Mucosa of stomach (tissue), 1 donor: ENCODE measurements around the gene OR51E2.

Experiments used
- H3K27me3 ChIP-seq: one replicate; pipeline ENCODE4 v1.7.0; 2013; ENCODE audit warnings: mild to moderate bottlenecking, low read length; ENCODE audit not compliant: control insufficient read depth, insufficient read depth
- H3K36me3 ChIP-seq: one replicate; pipeline ENCODE4 v1.7.0; 2013; ENCODE audit warnings: low read length; ENCODE audit not compliant: control insufficient read depth, insufficient read depth
- H3K4me1 ChIP-seq: one replicate; pipeline ENCODE4 v1.7.0; 2013; ENCODE audit warnings: mild to moderate bottlenecking, low read length; ENCODE audit not compliant: control insufficient read depth, insufficient read depth
- H3K4me3 ChIP-seq: one replicate; pipeline ENCODE4 v1.7.0; 2013; ENCODE audit warnings: low read length
- H3K9ac ChIP-seq: one replicate; pipeline ENCODE4 v1.7.0; 2013; ENCODE audit warnings: mild to moderate bottlenecking, low read length, moderate library complexity
- H3K9me3 ChIP-seq: one replicate; pipeline ENCODE4 v1.7.0; 2013; ENCODE audit warnings: mild to moderate bottlenecking, low read length, moderate library complexity; ENCODE audit not compliant: control insufficient read depth
- donor health status: Pancreatic carcinoma.

OR51E2 gene

DNA sequence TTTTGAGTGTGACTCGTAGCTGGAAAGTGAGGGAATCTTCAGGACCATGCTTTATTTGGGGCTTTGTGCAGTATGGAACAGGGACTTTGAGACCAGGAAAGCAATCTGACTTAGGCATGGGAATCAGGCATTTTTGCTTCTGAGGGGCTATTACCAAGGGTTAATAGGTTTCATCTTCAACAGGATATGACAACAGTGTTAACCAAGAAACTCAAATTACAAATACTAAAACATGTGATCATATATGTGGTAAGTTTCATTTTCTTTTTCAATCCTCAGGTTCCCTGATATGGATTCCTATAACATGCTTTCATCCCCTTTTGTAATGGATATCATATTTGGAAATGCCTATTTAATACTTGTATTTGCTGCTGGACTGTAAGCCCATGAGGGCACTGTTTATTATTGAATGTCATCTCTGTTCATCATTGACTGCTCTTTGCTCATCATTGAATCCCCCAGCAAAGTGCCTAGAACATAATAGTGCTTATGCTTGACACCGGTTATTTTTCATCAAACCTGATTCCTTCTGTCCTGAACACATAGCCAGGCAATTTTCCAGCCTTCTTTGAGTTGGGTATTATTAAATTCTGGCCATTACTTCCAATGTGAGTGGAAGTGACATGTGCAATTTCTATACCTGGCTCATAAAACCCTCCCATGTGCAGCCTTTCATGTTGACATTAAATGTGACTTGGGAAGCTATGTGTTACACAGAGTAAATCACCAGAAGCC, 42.9 kb downstream of the OR51E2 start:
- no peaks in the 10 kb centered on the region for H3K36me3 ChIP-seq
- H3K27me3 ChIP-seq: no peaks in the 10 kb centered on the region
- H3K4me1 ChIP-seq: no peaks in the 10 kb centered on the region
- H3K4me3 ChIP-seq: no peak overlapping the region
- no peaks in the 10 kb centered on the region for H3K9me3 ChIP-seq
- no peak overlapping the region for H3K9ac ChIP-seq

DNA sequence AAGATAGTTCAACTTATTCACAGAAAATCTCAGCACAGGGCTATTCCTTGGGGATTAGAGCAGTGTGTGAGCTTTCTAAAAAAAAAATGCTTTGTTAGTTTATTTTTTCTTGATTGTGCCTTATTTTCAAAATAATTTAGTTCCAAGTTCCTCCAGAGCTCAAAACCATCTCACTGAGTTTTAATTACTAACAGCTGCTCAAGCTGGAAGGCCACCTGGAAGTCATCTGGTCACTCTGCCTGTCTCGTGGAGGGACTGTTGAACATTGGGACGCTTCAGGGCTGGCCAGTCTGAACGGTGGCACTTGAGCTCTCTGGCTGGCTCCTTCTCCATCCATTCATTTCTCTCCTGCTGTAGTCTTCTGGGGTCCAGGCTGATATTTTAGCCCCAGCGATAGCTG, 49.9 kb downstream of the OR51E2 start:
- Histone ChIP-seq H3K9ac (no peak overlapping the region), H3K4me1 (no peaks in the 10 kb centered on the region), H3K27me3 (no peaks in the 10 kb centered on the region), H3K9me3 (no peaks in the 10 kb centered on the region), H3K4me3 (no peak overlapping the region), H3K36me3 (no peaks in the 10 kb centered on the region)

DNA sequence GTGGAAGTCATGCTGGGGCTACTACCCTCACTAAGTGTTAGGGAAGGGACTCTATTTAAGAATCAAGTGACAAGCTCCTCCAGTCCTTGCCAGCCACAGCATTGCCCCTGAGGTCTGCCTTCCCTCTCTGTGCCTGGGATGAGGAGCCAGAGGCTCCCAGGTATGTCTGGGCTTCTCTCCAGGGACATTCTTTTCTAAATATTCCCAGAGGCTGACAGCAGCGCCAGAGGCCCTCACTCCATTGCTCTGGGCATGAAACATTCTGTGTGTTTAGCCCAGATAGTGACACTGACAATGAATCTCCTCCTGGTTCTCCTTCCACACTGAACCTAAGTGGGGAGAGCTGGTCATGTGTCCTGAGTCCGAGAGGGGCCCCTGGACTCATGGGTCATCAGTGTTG, 51.7 kb downstream of the OR51E2 start:
- H3K4me3 ChIP-seq: no peak overlapping the region
- no peaks in the 10 kb centered on the region for H3K4me1 ChIP-seq
- H3K9ac ChIP-seq: no peak overlapping the region
- no peaks in the 10 kb centered on the region for H3K27me3 ChIP-seq
- H3K9me3 ChIP-seq: no peaks in the 10 kb centered on the region
- H3K36me3 ChIP-seq: no peaks in the 10 kb centered on the region

DNA sequence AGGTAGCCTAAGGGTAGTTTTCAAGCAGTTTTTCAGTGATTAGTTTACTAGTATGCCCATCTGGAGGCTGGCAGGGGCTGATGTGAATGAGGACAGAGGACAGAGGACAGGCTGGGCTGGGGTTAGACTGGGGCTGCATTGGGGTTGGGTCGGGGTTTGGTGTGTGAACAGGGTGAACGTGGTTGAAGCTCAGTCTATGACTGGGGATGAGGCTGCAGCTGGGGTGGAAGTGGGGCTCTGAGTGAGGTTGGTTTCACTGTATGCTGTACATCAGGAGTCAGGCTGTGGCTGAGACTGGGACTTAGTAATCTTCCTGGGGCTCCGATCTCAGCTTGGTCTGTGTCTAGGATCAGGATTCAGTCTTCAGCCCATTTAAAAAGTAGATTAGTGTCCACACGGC, 53.4 kb downstream of the OR51E2 start:
- Histone ChIP-seq H3K36me3 (no peaks in the 10 kb centered on the region), H3K9ac (no peak overlapping the region), H3K4me3 (no peak overlapping the region), H3K4me1 (no peaks in the 10 kb centered on the region), H3K27me3 (no peaks in the 10 kb centered on the region), H3K9me3 (no peaks in the 10 kb centered on the region)

GRCh38 chr11:4643682-4644081, 54.0 kb downstream of the OR51E2 start, which contains the start of gene OR51E1:
Gene OR51E1 (plus strand): TSS chr11:4643982. CDS start chr11:4652527, 8,545 bp downstream.
- H3K9me3 ChIP-seq: no peaks in the 10 kb centered on the region
- no peak within 1 kb of the TSS for H3K9ac ChIP-seq
- H3K4me1 ChIP-seq: no peaks in the 10 kb centered on the region
- H3K4me3 ChIP-seq: no peak within 1 kb of the TSS
- H3K36me3 ChIP-seq: no peaks in the 10 kb centered on the region
- no peaks in the 10 kb centered on the region for H3K27me3 ChIP-seq

GRCh38 chr11:4643076-4643475, 54.6 kb downstream of the OR51E2 start:
- H3K4me3 ChIP-seq: no peak overlapping the region
- H3K9ac ChIP-seq: no peak overlapping the region
- H3K4me1 ChIP-seq: no peaks in the 10 kb centered on the region
- no peaks in the 10 kb centered on the region for H3K27me3 ChIP-seq
- no peaks in the 10 kb centered on the region for H3K36me3 ChIP-seq
- no peaks in the 10 kb centered on the region for H3K9me3 ChIP-seq

GRCh38 chr11:4642043-4642442, 55.6 kb downstream of the OR51E2 start:
- peaks cover 8% of the 10 kb centered on the region for H3K27me3 ChIP-seq
- H3K4me1 ChIP-seq: no peaks in the 10 kb centered on the region
- H3K4me3 ChIP-seq: no peak overlapping the region
- H3K9ac ChIP-seq: no peak overlapping the region
- H3K36me3 ChIP-seq: no peaks in the 10 kb centered on the region
- H3K9me3 ChIP-seq: no peaks in the 10 kb centered on the region

DNA sequence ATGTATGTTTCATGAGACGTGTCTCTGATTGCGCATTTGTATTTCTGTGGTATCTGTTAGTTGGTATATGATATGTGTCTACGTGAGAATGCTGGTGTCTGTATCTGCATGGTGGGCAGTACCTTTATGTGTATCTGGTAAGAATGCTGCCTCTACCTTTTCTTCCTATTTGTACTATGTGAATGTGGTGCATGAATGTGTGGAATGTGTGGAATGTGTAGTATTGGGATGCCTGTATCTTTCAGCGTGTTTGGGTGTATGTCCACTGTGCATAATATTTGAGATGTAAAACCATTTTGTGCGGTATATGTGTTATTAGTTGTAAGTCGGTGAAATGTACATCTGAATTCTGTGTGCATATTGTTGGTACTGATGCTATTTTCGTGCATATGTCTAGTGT, 56.2 kb downstream of the OR51E2 start:
- H3K9me3 ChIP-seq: no peaks in the 10 kb centered on the region
- H3K27me3 ChIP-seq: peaks cover 9% of the 10 kb centered on the region
- no peak overlapping the region for H3K9ac ChIP-seq
- no peak overlapping the region for H3K4me3 ChIP-seq
- no peaks in the 10 kb centered on the region for H3K4me1 ChIP-seq
- H3K36me3 ChIP-seq: no peaks in the 10 kb centered on the region

DNA sequence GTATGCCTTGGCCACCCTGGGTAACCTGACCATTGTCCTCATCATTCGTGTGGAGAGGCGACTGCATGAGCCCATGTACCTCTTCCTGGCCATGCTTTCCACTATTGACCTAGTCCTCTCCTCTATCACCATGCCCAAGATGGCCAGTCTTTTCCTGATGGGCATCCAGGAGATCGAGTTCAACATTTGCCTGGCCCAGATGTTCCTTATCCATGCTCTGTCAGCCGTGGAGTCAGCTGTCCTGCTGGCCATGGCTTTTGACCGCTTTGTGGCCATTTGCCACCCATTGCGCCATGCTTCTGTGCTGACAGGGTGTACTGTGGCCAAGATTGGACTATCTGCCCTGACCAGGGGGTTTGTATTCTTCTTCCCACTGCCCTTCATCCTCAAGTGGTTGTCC, 57.7 kb downstream of the OR51E2 start:
- Histone ChIP-seq H3K36me3 (no peaks in the 10 kb centered on the region), H3K4me3 (no peak overlapping the region), H3K9ac (no peak overlapping the region), H3K9me3 (no peaks in the 10 kb centered on the region), H3K27me3 (peaks cover 9% of the 10 kb centered on the region), H3K4me1 (no peaks in the 10 kb centered on the region)

- Histone ChIP-seq H3K9ac (no peak overlapping the region), H3K36me3 (no peaks in the 10 kb centered on the region), H3K4me1 (no peaks in the 10 kb centered on the region), H3K27me3 (peaks cover 9% of the 10 kb centered on the region), H3K9me3 (no peaks in the 10 kb centered on the region), H3K4me3 (no peak overlapping the region)
Measured at GRCh38 chr11:4637662-4638047, 60.0 kb downstream of the OR51E2 start.

- Histone ChIP-seq H3K36me3 (no peaks in the 10 kb centered on the region), H3K9ac (no peak within 1 kb of the TSS), H3K27me3 (peaks cover 9% of the 10 kb centered on the region), H3K4me3 (no peak within 1 kb of the TSS), H3K4me1 (no peaks in the 10 kb centered on the region), H3K9me3 (no peaks in the 10 kb centered on the region)
Measured at GRCh38 chr11:4636962-4637661, 60.5 kb downstream of the OR51E2 start, which contains the start of gene OR51D1. Gene OR51D1 (plus strand): TSS chr11:4637477. CDS start chr11:4639791, 2,314 bp downstream.

GRCh38 chr11:4636136-4636535, 61.5 kb downstream of the OR51E2 start:
- Histone ChIP-seq H3K27me3 (peaks cover 9% of the 10 kb centered on the region), H3K9me3 (no peaks in the 10 kb centered on the region), H3K4me1 (no peaks in the 10 kb centered on the region), H3K36me3 (no peaks in the 10 kb centered on the region), H3K4me3 (no peak overlapping the region), H3K9ac (no peak overlapping the region)
